M059J (cell line): ENCODE results near the gene TCAIM. TPM values are rescaled to one million over a fixed set of nuclear protein-coding genes. Genes with fewer than 3 reads are reported as not detected.

Experiments used
- DNase-seq: peaks from one replicate; pipeline ENCODE4 v3.0.0-alpha.2; 2012; ENCODE audit warnings: low read depth
- total RNA-seq: library from RNA; depleted of rRNA; stranded (reverse); fragments of >200 nt; shearing (Covaris generic); gene quantifications from 2 replicates; pipeline ENCODE4 v1.2.3, GENCODE V29; 2014; rRNA removed

TCAIM gene
- total RNA-seq: 19.5 and 30.4 TPM in 2 replicates

GRCh38 chr3:44338010-44338827 is at the start of gene TCAIM:
Gene TCAIM (plus strand): TSS chr3:44338766. CDS start chr3:44354783, 16,017 bp downstream.
- DNase-seq: peak; percentile 94

- peak; percentile 1 for DNase-seq
Observed at GRCh38 chr3:44289882-44290462, 48.6 kb upstream of the TCAIM start.

DNA sequence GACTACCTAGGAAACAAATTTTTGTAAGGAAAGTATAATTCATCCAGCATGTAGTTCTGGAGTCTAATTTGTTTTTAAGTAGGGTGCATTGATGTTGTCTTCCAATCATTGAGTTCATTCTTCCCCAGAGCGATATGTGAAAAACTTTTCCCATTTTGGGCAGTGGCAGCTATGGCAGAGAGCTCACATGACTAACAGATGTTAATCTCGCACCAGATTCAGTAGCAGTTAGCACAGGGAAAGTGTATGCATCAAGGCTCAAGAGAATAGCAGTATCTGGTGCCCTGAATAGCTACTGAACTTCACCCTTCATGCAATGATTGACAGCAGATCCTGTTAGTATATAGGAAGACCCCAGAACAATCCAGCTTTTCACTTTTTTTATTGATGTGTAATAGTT is 46.3 kb upstream of the TCAIM start:
- no peak for DNase-seq

DNA sequence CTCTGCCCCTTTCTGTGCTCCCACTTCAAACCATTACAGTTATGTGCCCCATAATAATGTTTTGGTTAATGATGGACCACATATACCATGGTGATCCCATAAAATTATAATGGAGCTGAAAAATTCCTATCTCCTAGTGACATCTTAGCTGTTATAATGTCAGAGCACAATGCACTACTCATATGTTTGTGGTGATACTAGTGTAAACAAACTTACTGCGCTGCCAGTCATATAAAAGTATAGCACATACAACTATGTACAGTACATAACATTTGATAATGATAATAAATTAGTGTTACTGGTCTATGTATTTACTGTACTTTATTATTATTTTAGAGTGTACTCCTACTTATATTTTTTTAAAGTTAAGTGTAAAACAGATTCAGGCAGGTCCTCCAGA is 45.6 kb upstream of the TCAIM start:
- DNase-seq: no peak

DNA sequence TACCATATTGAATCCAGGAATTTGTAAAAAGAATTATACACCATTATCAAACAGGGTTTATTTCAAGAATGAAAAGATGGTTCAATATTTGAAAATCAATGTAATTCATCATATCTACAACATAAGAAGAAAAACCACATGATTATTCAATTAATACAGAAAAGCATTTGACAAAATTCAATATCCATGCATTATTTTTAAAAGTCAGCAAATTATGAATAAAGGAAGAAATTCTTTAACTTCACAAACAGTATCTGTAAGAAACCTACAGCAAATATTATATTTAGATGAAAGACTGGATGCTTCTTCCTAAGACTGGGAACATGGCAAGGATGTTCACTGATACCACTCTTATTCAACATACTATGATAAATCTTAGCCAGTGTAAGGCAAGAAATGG is 41.3 kb upstream of the TCAIM start:
- no peak for DNase-seq

DNA sequence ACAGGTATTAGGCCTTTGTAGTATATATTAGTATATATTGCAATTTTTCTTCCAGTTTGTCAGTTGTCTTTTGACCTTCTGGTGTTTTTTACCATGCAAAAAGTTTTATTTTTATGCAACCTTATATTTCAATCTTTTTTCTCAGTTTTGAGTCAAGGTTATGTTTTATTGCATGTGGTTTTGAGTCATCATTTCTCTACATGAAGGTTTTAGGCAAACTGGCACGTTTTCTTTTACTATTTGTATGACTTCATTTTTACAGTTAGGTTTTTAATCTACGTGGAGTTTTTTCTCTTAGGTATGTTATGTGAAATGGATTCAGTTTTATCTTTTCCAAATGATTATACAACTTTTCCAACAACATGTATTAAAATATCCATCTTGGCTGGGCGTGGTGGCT is 36.8 kb upstream of the TCAIM start:
- DNase-seq: peak; percentile 28

DNA sequence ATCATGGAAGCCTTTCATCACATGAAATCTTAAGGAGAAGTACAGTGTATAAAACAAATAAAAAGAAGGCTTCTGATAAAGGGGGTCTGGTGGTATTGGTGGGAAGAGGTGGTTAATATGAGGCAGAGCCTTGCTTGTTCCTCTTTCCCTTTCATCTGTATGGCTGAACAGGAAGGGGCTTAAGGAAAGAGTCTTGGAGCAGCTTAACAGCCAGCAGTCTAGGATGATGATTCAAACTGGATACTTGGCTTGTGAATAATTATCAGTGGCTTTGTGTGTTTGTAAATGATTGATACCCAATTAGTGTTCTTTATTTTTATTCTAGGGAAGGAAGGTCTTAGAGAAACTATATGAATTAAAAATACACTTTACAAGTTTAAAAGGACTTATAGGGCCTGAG is 29.1 kb upstream of the TCAIM start:
- DNase-seq: no peak

GRCh38 chr3:44318891-44319311 is 19.7 kb upstream of the TCAIM start:
- no peak for DNase-seq

GRCh38 chr3:44321335-44321734 is 17.2 kb upstream of the TCAIM start:
- no peak for DNase-seq

DNA sequence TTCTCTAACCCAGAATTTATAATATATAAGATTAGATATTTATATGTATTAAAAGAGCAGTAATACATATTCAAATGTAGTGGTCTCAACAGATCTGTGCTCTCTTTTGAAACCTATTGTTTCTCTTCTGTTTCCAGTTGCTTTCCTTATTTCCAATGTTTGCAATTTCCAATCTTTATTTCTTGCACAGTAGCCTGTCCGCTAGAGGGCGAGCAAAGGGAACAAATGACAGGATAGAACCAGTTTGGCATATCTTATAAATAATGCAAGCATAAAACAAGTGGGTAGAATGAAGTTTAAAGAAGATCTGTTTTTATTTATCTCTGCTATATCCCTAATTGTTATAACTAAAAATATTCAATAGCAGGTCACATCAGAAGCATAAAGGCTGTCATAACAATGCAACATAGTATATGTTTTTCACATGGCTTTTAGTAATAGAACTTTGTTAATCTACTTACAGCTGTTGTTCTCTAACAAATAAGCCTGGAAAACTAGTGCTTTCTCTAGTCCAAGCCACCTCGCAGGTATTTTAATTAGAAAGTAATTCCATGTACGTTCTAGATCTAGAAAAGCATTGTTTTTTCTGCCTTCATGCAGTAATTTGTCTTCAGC is 15.1 kb upstream of the TCAIM start:
- DNase-seq: peak; percentile 60

DNA sequence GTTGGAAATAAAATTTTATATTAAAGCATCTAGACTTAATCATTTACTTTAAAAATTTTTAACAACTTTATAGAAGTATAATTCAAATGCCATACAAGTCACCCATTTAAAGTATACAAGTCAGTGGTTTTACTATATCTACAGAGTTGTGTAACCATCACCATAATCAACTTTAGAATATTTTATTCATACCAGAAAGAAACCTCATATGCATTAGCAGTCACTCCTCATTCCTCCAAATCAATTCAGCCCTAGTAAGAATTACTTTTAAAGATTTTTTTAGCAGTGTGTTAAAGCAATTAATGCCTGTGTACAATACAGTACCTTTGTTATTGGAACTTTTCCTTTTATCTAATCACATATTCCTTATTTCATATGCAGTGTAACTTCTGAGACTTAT is 14.0 kb upstream of the TCAIM start:
- no peak for DNase-seq

DNA sequence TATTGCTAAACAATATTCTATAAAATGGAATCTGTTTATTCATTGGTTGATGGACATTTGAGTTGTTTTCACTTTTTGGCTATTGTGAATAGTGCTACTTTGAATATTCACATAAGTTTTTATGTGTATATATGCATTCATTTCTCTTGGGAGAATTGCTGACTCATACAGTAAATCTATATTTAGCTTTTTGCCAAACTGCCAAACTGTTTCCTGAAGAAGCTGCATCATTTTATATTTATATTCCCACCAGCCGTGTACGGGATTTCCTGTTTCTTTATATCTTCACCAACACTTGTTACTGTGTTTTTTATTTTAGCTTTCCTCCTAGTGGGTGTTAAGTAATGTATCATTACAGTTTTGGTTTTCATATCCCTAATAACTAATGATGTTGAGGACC is 12.5 kb upstream of the TCAIM start:
- DNase-seq: no peak

GRCh38 chr3:44326515-44326914 is 12.1 kb upstream of the TCAIM start:
- no peak for DNase-seq

GRCh38 chr3:44329946-44330345 is 8.6 kb upstream of the TCAIM start:
- DNase-seq: no peak

- no peak for DNase-seq
Observed at GRCh38 chr3:44330444-44330843, 8.1 kb upstream of the TCAIM start.

DNA sequence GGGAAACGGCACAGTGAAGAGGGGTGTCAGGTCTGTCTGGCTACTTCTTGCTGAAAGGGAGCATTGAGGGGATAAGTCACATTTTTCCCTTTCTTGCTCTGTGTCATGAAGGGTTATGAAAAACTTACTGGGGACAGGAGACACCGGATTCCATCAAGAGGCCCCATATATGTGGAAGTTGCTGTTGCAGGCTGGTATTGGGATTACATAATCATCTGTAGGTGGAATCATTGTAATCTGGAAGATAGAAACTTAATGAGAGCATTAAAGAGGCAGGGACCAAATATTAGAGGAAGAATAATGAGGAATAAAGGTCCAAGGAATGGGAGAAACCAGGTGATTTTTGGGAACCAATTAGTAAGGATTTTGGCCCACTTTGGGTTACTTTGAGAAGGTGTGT is 4.2 kb upstream of the TCAIM start:
- DNase-seq: no peak

DNA sequence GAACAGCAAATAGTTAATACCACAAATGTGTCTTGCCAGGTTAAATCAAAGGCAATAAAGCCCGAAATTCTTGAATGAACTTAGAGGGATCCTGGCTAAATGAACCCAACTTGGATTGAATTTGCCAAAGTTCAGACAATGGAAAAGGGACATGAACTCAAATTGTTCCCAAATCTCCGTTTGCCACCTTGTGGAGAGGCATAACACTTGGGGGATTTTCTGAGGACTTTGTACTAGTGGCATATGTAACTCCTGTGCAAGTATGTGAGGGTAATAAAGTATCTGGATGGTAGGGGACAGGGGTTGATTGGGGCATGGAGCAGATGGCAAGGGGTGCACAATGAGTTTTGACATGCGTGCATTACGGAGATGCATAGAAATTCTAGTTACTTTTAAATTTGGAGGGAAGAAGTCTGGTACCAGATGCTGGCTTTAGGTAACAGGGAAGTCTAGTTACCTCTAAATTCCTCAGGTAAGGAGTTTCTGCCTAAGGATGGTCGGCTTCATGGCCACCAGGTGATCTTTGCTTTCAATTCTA is 1.2 kb upstream of the TCAIM start:
- no peak for DNase-seq

DNA sequence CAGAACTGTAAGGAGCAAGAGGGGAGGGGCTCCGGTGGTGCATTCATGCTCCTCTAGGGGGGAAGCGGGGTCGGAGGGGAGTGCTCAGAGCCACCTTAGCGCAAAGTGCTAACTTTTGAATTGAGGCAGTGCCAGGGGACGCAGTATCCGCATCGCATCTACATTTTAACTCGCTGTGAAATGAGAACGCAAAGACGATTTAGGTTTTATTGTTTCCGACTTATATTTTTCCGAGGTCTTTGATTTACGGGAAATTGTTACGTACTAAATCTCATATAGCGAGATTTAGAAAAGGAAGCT is 212 bp downstream of the TCAIM start:
- DNase-seq: no peak

- DNase-seq: no peak
Observed at GRCh38 chr3:44339181-44340057, 853 bp downstream of the TCAIM start.

- DNase-seq: no peak
Observed at GRCh38 chr3:44340058-44340395, 1.5 kb downstream of the TCAIM start.

GRCh38 chr3:44342176-44342790 is 3.7 kb downstream of the TCAIM start:
- DNase-seq: peak; percentile 65

- no peak for DNase-seq
Observed at GRCh38 chr3:44343421-44343820, 4.9 kb downstream of the TCAIM start.
